VCaP (cell line): ENCODE data around the gene UQCRQ.

ENCODE experiments used
- H3K27ac ChIP-seq: fragments of 450-650 bp; 2 replicates; pipeline ENCODE4 v1.5.1; 2017
- CTCF ChIP-seq: fragments of 450-650 bp; conservative IDR thresholded peaks from 2 replicates; pipeline ENCODE4 v1.5.1; 2017; ENCODE audit warnings: mild to moderate bottlenecking, moderate library complexity

Gene UQCRQ

GRCh38 chr5:132916086-132916485 is 49.6 kb downstream of the UQCRQ start:
- TF ChIP-seq CTCF: no peak
- no peak overlapping the region for H3K27ac ChIP-seq
